HG03571 (cell line): ENCODE results near the gene TMEM131.
A peak's percentile ranks its signal among the peaks of the same experiment; 100 is the strongest.

ENCODE experiments used
- ATAC-seq: cut with Tn5 transposase; IDR thresholded peaks from one replicate; pipeline ENCODE4 v1.9.1; 2021; ENCODE audit not compliant: unreplicated experiment

TMEM131 gene

GRCh38 chr2:97994476-97994875 is 1.3 kb downstream of the TMEM131 start:
- no peak for ATAC-seq

DNA sequence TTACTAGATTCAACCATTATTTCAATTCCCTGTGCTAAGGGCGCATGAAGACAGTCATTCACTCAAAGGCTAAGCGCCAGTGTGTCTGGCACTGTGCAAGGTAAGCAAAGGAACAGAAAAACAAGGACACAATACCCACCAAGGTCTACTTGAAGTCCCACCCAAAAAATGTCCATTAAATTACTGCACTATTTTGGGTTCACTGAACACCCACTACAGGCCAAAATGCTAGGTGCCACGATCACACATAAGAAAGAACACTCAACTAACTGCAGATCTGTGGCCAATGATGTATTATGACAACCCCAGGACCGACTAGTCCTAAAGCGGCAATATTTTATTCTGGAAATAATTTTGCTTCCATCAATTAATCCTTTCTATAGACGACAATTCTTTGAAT is 1.8 kb downstream of the TMEM131 start:
- no peak for ATAC-seq

GRCh38 chr2:97992836-97993825 is 2.6 kb downstream of the TMEM131 start:
- ATAC-seq = no peak

DNA sequence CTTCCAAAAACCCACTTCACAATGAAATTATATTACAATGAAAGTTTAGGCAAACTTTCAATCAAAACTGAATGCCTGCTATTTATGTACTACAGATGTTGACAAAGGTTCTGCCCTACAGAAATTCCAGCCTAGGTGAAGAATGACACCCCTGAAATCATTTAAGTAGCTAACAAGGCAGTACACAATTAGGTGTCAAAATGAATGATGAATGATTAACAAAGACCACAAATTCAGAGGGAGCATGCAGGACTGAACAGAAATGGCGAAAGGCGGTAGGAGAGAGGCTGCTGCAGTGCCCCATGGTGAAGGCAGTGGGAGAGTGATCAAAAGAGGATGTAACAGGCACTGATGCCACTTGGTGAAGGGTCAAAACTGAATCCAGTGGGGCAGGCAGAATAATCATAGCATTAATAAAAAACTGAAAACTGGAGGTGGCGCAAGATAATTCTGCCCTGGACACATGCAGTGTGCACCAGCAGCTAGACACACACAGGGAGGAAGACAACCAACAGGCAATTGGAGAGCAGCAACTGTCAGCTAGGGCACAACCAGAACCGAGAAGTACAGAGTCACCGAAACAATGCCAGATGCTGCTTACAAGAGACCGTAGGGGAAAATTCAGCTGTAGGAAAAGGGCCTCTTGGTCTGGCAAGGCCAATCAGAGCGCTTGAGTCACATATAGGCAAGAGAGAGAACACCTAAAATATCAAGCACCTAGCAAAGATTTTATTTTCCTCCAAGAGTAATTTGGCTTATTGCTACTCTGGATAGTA is 4.5 kb downstream of the TMEM131 start:
- ATAC-seq = no peak

DNA sequence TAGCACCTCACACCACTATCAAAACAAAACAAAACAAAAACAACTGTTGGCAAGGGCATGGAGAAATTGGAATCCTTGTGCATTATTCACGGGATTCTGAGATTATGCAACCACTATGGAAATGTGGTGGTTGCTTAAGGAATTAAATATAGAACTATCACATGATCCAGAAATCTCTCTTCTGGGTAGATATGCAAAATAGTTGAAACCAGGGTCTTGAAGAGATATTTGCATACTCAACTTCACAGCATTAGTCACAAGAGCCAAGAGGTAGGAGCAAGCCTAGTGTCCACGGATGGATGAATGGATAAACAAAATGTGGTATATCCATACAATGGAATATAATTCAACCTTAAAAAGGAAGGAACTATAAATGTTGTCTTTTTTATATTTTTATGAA is 7.0 kb downstream of the TMEM131 start:
- ATAC-seq = no peak

GRCh38 chr2:97985998-97986397 is 9.8 kb downstream of the TMEM131 start:
- ATAC-seq = no peak

- ATAC-seq = no peak
Measured at GRCh38 chr2:97983698-97984097, 12.1 kb downstream of the TMEM131 start.

GRCh38 chr2:97983134-97983533 is 12.6 kb downstream of the TMEM131 start:
- no peak for ATAC-seq

DNA sequence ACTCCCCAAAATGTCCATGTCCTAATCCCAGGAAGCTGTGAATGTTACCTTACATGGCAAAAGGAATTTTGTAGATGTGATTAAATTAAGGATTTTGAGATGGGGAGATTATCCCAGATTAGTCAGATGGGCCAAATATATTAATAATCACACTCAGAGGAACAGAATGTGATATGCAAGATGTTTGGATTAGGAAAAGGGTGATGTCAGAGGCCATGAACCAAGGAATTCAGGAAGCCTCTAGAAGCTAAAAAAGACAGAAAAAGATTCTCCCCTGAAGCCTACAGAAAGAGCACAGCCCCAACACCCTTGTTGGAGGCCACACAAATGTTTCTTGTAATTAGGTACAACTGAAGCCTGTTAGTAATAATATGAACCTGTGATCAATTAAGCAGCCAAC is 13.1 kb downstream of the TMEM131 start:
- ATAC-seq = no peak

GRCh38 chr2:97981961-97982360 is 13.8 kb downstream of the TMEM131 start:
- ATAC-seq = no peak

- no peak for ATAC-seq
Measured at GRCh38 chr2:97979904-97980303, 15.8 kb downstream of the TMEM131 start.

DNA sequence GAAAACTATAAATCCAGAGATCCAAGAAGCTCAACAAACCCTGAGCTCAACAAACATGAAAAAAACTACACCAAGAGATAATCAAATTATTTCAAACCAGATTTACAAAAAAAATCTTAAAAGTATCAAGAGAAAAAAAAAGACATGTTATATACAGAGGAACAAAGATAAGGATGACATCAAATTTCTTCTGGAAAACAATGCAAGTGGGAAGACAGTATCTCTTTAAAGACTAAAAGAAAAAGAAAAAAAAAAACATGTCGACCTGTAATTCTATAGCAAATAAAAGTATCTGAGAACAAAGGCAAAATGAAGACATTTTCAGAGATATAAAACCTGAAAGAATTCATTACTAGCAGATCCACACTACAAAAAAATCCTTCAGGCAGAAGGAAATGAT is 21.3 kb downstream of the TMEM131 start:
- no peak for ATAC-seq

DNA sequence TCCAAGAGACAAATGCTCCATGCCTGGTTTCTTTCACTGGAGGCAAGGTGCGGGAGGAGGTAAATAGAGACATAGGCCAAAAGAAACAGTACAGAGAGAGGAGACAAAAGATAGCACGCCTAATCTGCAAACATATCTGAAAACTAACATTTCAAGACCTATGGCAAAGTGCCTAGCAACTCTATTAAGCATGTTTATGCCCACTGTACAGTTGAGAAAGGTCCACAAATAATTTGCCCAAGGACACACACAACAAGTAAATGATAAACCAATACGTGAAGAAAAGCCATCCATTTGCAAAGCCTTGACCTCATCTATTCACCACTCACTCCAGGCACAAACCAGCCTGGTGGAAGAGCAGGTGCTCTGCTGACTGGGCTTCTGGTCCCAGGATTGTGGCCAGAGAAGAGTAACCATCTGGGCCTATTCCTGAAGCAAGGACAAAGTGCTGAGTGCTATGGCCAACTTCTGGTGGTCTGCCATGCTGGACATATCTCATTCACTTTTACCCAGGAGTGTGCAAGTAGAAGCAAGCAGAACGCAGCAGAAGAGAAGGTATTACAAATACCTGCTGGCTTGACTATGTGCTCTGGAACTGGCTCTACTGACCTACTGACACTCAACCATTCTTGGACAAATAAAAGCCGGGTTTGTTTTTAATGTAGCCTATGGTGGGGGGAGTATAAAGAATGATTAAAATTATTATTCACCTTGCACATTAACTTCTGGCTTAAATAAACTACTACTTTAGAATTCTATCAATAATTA is 25.3 kb downstream of the TMEM131 start:
- no peak for ATAC-seq

GRCh38 chr2:97969081-97970067 is 26.4 kb downstream of the TMEM131 start:
- no peak for ATAC-seq

GRCh38 chr2:97967931-97968627 is 27.7 kb downstream of the TMEM131 start:
- no peak for ATAC-seq

DNA sequence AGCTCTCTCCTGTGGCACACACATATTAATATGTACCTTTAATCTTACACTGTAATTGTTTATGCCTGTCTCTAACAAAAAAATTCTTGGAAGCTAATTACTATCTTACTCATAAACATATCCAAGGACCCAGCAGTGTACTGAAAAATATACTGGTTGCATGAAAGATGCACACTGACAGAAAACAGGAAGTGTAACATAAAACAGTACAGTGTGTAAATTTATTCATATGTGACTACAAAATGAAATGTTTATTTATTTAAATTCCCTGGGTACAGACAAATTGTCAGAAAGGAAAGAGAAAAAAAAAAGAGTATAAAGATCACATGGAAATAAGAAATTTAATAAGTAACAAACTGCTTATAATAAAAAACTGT is 28.5 kb downstream of the TMEM131 start:
- ATAC-seq = no peak

- ATAC-seq = peak; percentile 56
Measured at GRCh38 chr2:97966545-97967215, 29.1 kb downstream of the TMEM131 start.

GRCh38 chr2:97965116-97965515 is 30.6 kb downstream of the TMEM131 start:
- ATAC-seq = no peak

GRCh38 chr2:97963880-97964279 is 31.9 kb downstream of the TMEM131 start:
- ATAC-seq = no peak
